GM12875 (cell line): ENCODE results near the gene LIG4.

ENCODE experiments used
- H3K4me3 ChIP-seq: one replicate; pipeline ENCODE4 v1.5.1; 2011; ENCODE audit warnings: low read depth, low read length, control low read depth
- TF ChIP-seq, protein P1 (sequence below): IDR thresholded peaks from 2 replicates; pipeline ENCODE4 v1.5.1; 2011; ENCODE audit warnings: low read depth, mild to moderate bottlenecking, control low read depth, inconsistent platforms, low read length, moderate library complexity, borderline replicate concordance; ENCODE audit not compliant: insufficient read depth

LIG4 gene

DNA sequence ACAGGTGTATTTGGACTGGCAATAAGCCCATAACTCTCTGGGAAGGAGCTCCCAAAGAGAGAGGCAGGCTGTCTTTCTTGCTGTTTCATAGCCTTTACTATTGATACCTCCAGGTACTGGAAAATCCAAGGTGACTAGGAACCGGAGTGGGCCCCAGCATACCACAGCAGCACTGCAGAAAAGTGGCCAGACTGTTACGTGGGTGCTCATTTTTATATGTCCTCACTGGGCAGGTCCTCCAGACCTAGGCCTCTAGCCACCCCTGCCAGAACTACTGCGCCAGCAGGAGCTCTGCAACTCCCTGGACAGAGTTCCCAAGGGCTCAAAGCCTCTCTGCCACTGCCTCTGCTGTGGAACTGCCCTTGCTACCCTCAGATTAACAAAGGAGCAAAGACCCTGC lies 46.4 kb downstream of the LIG4 start:
- TF ChIP-seq, protein P1, sequence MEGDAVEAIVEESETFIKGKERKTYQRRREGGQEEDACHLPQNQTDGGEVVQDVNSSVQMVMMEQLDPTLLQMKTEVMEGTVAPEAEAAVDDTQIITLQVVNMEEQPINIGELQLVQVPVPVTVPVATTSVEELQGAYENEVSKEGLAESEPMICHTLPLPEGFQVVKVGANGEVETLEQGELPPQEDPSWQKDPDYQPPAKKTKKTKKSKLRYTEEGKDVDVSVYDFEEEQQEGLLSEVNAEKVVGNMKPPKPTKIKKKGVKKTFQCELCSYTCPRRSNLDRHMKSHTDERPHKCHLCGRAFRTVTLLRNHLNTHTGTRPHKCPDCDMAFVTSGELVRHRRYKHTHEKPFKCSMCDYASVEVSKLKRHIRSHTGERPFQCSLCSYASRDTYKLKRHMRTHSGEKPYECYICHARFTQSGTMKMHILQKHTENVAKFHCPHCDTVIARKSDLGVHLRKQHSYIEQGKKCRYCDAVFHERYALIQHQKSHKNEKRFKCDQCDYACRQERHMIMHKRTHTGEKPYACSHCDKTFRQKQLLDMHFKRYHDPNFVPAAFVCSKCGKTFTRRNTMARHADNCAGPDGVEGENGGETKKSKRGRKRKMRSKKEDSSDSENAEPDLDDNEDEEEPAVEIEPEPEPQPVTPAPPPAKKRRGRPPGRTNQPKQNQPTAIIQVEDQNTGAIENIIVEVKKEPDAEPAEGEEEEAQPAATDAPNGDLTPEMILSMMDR = no peak
- no peak overlapping the region for H3K4me3 ChIP-seq

DNA sequence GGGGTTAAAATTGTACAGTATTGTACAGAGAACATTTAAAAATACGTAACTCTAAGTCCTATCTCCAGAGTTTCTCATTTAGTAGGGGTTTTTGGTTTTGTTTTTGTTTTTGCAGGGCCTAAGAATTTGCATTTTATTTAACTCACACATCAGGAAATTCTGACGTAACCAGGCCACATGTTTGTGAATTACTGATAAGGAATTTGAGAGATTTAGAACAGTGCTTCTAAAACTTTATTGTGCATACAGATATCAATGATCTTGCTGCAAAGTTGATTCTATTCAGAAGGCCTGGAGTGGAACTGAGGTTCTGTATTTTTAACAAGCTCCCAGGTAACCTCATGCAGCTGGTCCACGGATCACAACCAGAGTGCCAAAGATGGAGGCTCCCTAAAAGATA lies 49.3 kb downstream of the LIG4 start:
- TF ChIP-seq, protein P1 = no peak
- H3K4me3 ChIP-seq = no peak overlapping the region

DNA sequence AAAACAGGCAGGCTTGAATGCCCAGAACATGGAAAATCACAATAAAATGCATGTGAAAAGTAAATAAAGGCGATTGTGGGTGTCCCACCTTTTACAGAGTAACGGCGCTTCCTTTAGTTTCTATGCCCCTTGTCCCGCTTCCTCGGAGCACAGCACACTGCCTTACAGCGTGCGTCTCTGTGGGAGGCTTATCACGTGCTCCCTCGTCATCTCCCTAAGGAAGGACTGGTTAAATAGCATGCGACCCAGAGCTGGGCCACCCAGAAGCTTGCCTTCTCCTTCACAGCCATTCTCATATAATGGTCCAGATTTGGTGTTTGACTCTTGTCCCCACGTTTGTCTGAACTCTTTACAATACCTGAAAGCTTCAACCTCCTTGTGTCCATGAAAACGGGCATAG lies 56.6 kb downstream of the LIG4 start:
- no peak overlapping the region for H3K4me3 ChIP-seq
- TF ChIP-seq, protein P1 = no peak
